Measurements from ENCODE around the gene IER3. TPM values are rescaled to one million over a fixed set of nuclear protein-coding genes. Genes with fewer than 3 reads are reported as not detected.
A peak's percentile ranks its signal among the peaks of the same experiment; 100 is the strongest.
"Not testable (repeated sequence)": the region's sequence is repeated elsewhere in the genome, so short reads cannot be mapped to it uniquely, and the experiment has no call there.

Gene IER3
- polyA plus RNA-seq, 3 donors: 30.6 to 188 (median 53.2) TPM

DNA sequence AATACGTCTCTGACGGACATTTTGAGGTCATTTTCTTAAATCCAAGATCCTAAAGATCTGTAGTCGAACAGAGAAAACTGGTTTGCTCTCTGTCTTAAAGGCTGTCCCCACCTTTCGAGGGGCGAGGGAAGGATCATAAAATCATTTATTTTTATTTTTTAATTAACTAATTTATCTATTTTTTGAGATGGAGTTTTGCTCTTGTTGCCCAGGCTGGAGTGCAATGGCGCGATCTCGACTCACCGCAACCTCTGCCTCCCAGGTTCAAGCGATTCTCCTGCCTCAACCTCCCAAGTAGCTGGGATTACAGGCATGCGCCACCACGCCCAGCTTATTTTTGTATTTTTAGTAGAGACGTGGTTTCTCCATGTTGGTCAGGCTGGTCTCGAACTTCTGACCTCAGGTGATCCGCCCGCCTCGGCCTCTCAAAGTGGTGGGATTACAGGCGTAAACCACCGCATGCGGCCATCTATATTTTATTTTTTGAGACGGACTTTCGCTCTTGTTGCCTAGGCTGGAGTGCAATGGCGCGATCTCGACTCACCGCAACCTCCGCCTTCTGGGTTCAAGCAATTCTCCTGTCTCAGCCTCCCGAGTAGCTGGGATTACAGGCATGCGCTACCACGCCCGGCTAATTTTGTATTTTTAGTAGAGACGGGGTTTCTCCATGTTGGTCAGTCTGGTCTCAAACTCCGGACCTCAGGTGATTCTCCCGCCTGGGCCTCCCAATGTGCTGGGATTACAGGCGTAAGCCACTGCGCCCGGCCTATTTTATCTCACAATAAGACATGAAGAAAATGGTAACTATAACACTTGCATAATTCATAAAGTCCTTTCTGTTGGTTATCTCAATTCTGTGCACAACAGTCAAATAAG is 26.3 kb downstream of the IER3 start:
- not testable (repeated sequence) for H3K9me3 ChIP-seq (replicated peaks in 1 of 2; ENCODE audit: control insufficient read depth in 1 of 2, insufficient read depth in 1 of 2, low read length in 2 of 2); DNase-seq; H2AFZ ChIP-seq (ENCODE audit: insufficient read depth, low read depth, low read length, poor library complexity, severe bottlenecking); H3K9me3 Mint-ChIP-seq; H3K27me3 Mint-ChIP-seq (ENCODE audit: low read depth in 3 of 3); H3K27me3 ChIP-seq (ENCODE audit: control insufficient read depth in 2 of 2, insufficient read depth in 2 of 2, low read length in 2 of 2); H3K9ac ChIP-seq (ENCODE audit: insufficient read depth, low read length, poor library complexity, severe bottlenecking)
- intact Hi-C loops (cut with micrococcal nuclease): loop anchor here in 1 of 2 donors (2.0 kb wide), 1 partner anchor 101 kb away; the partner anchor contains the start of genes MRPS18B and PPP1R10
- Mint-ChIP-seq H3K4me3 (peak overlapping the region; percentile 81 to 91), H3K36me3 (peaks cover 19 to 27% of the 10 kb centered on the region in 2 donors), H3K27ac (peak overlapping the region; percentile 81 to 98 (median 91)), H3K4me1 (peaks cover 42% of the 10 kb centered on the region)
- Histone ChIP-seq H3K27ac (ENCODE audit: low read depth in 1 of 2, low read length in 2 of 2) (peak overlapping the region; percentile 77 to 84), H3K79me2 (ENCODE audit: insufficient read depth, low read length) (peaks cover 66% of the 10 kb centered on the region), H4K20me1 (ENCODE audit: insufficient read depth, low read length) (peaks cover 17% of the 10 kb centered on the region), H3K4me3 (replicated peaks in 1 of 3; ENCODE audit: low read depth in 2 of 3, low read length in 3 of 3) (peak overlapping the region; percentile 22 to 66 (median 23)), H3K36me3 (replicated peaks in 1 of 2; ENCODE audit: control insufficient read depth in 1 of 2, insufficient read depth in 2 of 2, low read length in 2 of 2) (peaks cover 12 to 13% of the 10 kb centered on the region in 2 donors), H3K4me2 (replicated peaks; ENCODE audit: extremely low read depth, low read length, poor library complexity, severe bottlenecking) (peak overlapping the region; percentile 73), H3K4me1 (ENCODE audit: control insufficient read depth in 1 of 2, insufficient read depth in 2 of 2, low read length in 2 of 2) (peaks cover 45 to 52% of the 10 kb centered on the region in 2 donors)
- 91% methylated on average over 15 of the region's 37 CpGs for WGBS (ENCODE audit: insufficient coverage)
- TF ChIP-seq, protein P1, sequence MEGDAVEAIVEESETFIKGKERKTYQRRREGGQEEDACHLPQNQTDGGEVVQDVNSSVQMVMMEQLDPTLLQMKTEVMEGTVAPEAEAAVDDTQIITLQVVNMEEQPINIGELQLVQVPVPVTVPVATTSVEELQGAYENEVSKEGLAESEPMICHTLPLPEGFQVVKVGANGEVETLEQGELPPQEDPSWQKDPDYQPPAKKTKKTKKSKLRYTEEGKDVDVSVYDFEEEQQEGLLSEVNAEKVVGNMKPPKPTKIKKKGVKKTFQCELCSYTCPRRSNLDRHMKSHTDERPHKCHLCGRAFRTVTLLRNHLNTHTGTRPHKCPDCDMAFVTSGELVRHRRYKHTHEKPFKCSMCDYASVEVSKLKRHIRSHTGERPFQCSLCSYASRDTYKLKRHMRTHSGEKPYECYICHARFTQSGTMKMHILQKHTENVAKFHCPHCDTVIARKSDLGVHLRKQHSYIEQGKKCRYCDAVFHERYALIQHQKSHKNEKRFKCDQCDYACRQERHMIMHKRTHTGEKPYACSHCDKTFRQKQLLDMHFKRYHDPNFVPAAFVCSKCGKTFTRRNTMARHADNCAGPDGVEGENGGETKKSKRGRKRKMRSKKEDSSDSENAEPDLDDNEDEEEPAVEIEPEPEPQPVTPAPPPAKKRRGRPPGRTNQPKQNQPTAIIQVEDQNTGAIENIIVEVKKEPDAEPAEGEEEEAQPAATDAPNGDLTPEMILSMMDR (IDR thresholded peaks at IDR 0.05): peak; percentile 47

GRCh38 chr6:30717129-30717844 is 27.1 kb downstream of the IER3 start, which contains the start of gene MDC1:
Gene MDC1 (minus strand): TSS chr6:30717281. CDS start chr6:30715175, 2,106 bp downstream.
- Histone ChIP-seq H3K27me3 (ENCODE audit: control insufficient read depth in 2 of 2, insufficient read depth in 2 of 2, low read length in 2 of 2) (no peaks in the 10 kb centered on the region), H3K9me3 (replicated peaks in 1 of 2; ENCODE audit: control insufficient read depth in 1 of 2, insufficient read depth in 1 of 2, low read length in 2 of 2) (no peaks in the 10 kb centered on the region), H3K79me2 (ENCODE audit: insufficient read depth, low read length) (peaks cover 59% of the 10 kb centered on the region), H3K4me2 (replicated peaks; ENCODE audit: extremely low read depth, low read length, poor library complexity, severe bottlenecking) (peak within 1 kb of the TSS; percentile 86), H4K20me1 (ENCODE audit: insufficient read depth, low read length) (peaks cover 9% of the 10 kb centered on the region), H3K4me1 (ENCODE audit: control insufficient read depth in 1 of 2, insufficient read depth in 2 of 2, low read length in 2 of 2) (peaks cover 38 to 44% of the 10 kb centered on the region in 2 donors), H3K9ac (ENCODE audit: insufficient read depth, low read length, poor library complexity, severe bottlenecking) (peak within 1 kb of the TSS; percentile 78), H2AFZ (ENCODE audit: insufficient read depth, low read depth, low read length, poor library complexity, severe bottlenecking) (peak within 1 kb of the TSS; percentile 90), H3K36me3 (replicated peaks in 1 of 2; ENCODE audit: control insufficient read depth in 1 of 2, insufficient read depth in 2 of 2, low read length in 2 of 2) (peaks cover 10 to 16% of the 10 kb centered on the region in 2 donors), H3K27ac (ENCODE audit: low read depth in 1 of 2, low read length in 2 of 2) (peak within 1 kb of the TSS; percentile 77 to 91), H3K4me3 (replicated peaks in 1 of 3; ENCODE audit: low read depth in 2 of 3, low read length in 3 of 3) (peak within 1 kb of the TSS; percentile 90 to 95 (median 92))
- WGBS (ENCODE audit: insufficient coverage): under 1% methylated on average over 44 of the region's 48 CpGs
- H3K36me3 Mint-ChIP-seq: peaks cover 21 to 27% of the 10 kb centered on the region in 2 donors
- peak within 1 kb of the TSS; percentile 91 to 95 for H3K4me3 Mint-ChIP-seq
- H3K27me3 Mint-ChIP-seq (ENCODE audit: low read depth in 3 of 3): peaks cover 0 to 2% (median 0%) of the 10 kb centered on the region in 3 donors
- peak; percentile 99 to 100 (median 100) for DNase-seq
- H3K27ac Mint-ChIP-seq: peak within 1 kb of the TSS; percentile 96 to 99 (median 97)
- H3K4me1 Mint-ChIP-seq: peaks cover 35% of the 10 kb centered on the region
- intact Hi-C loops (cut with micrococcal nuclease): no loop called here
- TF ChIP-seq, protein P1 (IDR thresholded peaks at IDR 0.05): peak; percentile 55
- H3K9me3 Mint-ChIP-seq: no peaks in the 10 kb centered on the region
